22Rv1 (cell line): Measurements from ENCODE around the gene CCL28.

Source experiments
- H3K27ac ChIP-seq: fragments of 450-650 bp; 2 replicates; pipeline ENCODE4 v1.5.1; 2017
- CTCF ChIP-seq: fragments of 450-650 bp; IDR thresholded peaks from 2 replicates; pipeline ENCODE4 v1.5.1; 2017; ENCODE audit warnings: mild to moderate bottlenecking
- ZFX ChIP-seq: fragments of 450-650 bp; IDR thresholded peaks from 2 replicates; pipeline ENCODE4 v1.6.1; 2017; ENCODE audit warnings: antibody characterized with exemption, borderline replicate concordance

CCL28 gene

GRCh38 chr5:43335681-43336080, 76.5 kb downstream of the CCL28 start:
- TF ChIP-seq CTCF (no peak), ZFX (no peak)

GRCh38 chr5:43332401-43332800, 79.8 kb downstream of the CCL28 start:
- TF ChIP-seq CTCF (no peak), ZFX (no peak)

More at GRCh38 chr5:43335681-43336080, 76.5 kb downstream of the CCL28 start:
- H3K27ac ChIP-seq = no peak overlapping the region

More at GRCh38 chr5:43332401-43332800, 79.8 kb downstream of the CCL28 start:
- no peak overlapping the region for H3K27ac ChIP-seq
